ENCODE results near the gene TRIM17. TPM values are rescaled to one million over a fixed set of nuclear protein-coding genes. Genes with fewer than 3 reads are reported as not detected.

TRIM17 gene
- total and polyA plus RNA-seq, 2 of the 8 experiments (the other 6 are each of a cell fraction or from before 2014, with no cell fraction given) = 1.1 to 2.2 TPM

DNA sequence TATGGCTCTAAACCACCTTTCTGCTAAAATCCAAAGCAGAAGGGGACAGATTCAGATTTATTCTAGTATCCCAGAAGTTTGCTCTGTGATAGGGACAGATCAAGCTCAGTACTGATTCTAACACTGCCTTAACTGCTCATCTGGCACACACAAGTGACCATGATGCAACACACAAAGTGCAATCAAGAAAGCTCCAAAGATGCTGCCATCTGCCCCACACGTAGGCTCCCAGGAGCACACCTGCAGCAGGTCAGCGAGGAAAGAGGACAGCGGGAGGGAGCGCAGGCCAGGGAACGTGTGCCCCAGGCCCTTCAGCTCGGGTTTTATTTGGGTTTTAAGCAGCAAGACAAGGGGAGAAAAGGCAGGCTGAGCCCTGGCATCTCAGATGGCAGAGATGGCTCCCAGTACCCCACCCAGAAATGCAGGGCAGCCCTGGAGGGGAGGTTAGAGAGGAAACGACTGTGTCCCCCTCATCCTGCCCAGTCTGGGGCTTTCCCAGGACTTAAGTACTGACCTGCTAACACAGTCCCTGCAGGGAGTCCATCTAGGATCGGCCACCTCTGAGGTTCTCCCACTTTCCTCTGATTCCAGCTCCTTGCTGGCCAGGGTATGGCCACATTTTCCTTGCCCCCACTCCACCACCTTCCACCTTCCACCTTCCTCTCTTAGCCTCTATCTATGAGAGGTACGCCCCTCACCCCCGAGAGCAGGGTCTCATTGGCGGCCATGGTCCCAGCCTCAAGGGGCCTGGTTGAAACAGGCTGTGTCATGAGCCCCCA, 11.3 kb downstream of the TRIM17 start:
- peaks cover 20 to 42% of the 10 kb centered on the region in 2 experiments for H4K20me1 ChIP-seq (replicated peaks in 1 of 2; ENCODE audit: control insufficient read depth in 1 of 2, insufficient read depth in 2 of 2, low read length in 2 of 2)
- no peak for FAIRE-seq
- TF ChIP-seq RFX5 (IDR thresholded peaks at IDR 0.05; ENCODE audit: borderline replicate concordance, low read depth, low read length) (no peak), ATF3 (IDR thresholded peaks at IDR 0.05; ENCODE audit: insufficient read depth, low read depth, low read length) (no peak), SIRT6 (IDR thresholded peaks at IDR 0.05; ENCODE audit: low read length) (no peak), CTBP2 (IDR thresholded peaks at IDR 0.05; ENCODE audit: borderline replicate concordance, insufficient read depth, insufficient read length, low read length) (no peak), SIX5 (IDR thresholded peaks at IDR 0.05; ENCODE audit: low read depth, low read length) (no peak), PHF8 (conservative IDR thresholded peaks at IDR 0.05; ENCODE audit: low read depth, low read length) (no peak), TBP (IDR thresholded peaks at IDR 0.05; ENCODE audit: low read depth, low read length) (no peak), SP2 (IDR thresholded peaks at IDR 0.05; ENCODE audit: low read length) (no peak), CEBPB (IDR thresholded peaks at IDR 0.05; ENCODE audit: low read depth, low read length) (0 out of 2 replicates have a peak, but pooled peaks have one; percentile 26)
- TF ChIP-seq, protein P1, sequence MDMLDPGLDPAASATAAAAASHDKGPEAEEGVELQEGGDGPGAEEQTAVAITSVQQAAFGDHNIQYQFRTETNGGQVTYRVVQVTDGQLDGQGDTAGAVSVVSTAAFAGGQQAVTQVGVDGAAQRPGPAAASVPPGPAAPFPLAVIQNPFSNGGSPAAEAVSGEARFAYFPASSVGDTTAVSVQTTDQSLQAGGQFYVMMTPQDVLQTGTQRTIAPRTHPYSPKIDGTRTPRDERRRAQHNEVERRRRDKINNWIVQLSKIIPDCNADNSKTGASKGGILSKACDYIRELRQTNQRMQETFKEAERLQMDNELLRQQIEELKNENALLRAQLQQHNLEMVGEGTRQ (IDR thresholded peaks at IDR 0.05; ENCODE audit: low read length) = no peak

More for the DNA sequence above, 11.3 kb downstream of the TRIM17 start:
- Histone ChIP-seq H2BK5ac (ENCODE audit: low read depth, low read length) (peak overlapping the region; percentile 16; the same call in 1 of the 2 replicates), H3K36me3 (ENCODE audit: control insufficient read depth in 2 of 4, insufficient read depth in 4 of 4, low read length in 3 of 4) (peaks cover 0 to 14% (median 7%) of the 10 kb centered on the region in 4 experiments; a peak in 5 of 8 replicates), H4K5ac (ENCODE audit: insufficient read length, low read depth, low read length) (no peak overlapping the region), H3K23ac (ENCODE audit: insufficient read length) (no peak overlapping the region), H4K8ac (ENCODE audit: extremely low read depth, insufficient read depth, low read length) (no peak overlapping the region; the same call in 1 of the 2 replicates), H3K27me3 (replicated peaks in 1 of 4; ENCODE audit: control insufficient read depth in 3 of 4, extremely low read depth in 1 of 4, insufficient read depth in 3 of 4, low read length in 3 of 4) (0 out of 7 replicates have a peak, but pooled peaks cover 0 to 2% (median 0%) of the 10 kb centered on the region in 4 experiments), H3K14ac (ENCODE audit: insufficient read length) (no peak overlapping the region), H4K91ac (replicated peaks; ENCODE audit: insufficient read length, low read length) (no peak overlapping the region), H3K23me2 (ENCODE audit: low read depth, low read length) (peaks cover 18% of the 10 kb centered on the region; the same call in 1 of the 2 replicates), H3K27ac (ENCODE audit: low read depth, low read length) (no peak overlapping the region; the same call in 1 of the 2 replicates), H3K4ac (replicated peaks; ENCODE audit: insufficient read length, low read depth, low read length) (no peak overlapping the region), H2BK12ac (ENCODE audit: low read depth, low read length) (no peak overlapping the region), H3K56ac (replicated peaks; ENCODE audit: insufficient read length, low read depth, low read length) (no peak overlapping the region), H2AFZ (ENCODE audit: low read length) (no peak overlapping the region), H3K79me2 (ENCODE audit: control insufficient read depth in 1 of 2, insufficient read depth in 2 of 2, low read length in 2 of 2) (peaks cover 8 to 43% of the 10 kb centered on the region in 2 experiments; a peak in 3 of 4 replicates), H2AK5ac (ENCODE audit: low read depth, low read length) (no peak overlapping the region), H3K9ac (replicated peaks in 1 of 4; ENCODE audit: extremely low read depth in 1 of 4, low read depth in 3 of 4, low read length in 3 of 4) (peak overlapping the region in 3 of 4 experiments; percentile 50 to 81 (median 51); a peak in 6 of 7 replicates), H3K4me1 (replicated peaks in 1 of 4; ENCODE audit: control insufficient read depth in 3 of 4, insufficient read depth in 4 of 4, low read length in 3 of 4) (peaks cover 3 to 11% (median 8%) of the 10 kb centered on the region in 4 experiments), H3K18ac (ENCODE audit: extremely low read depth, low read length) (no peak overlapping the region; the same call in none of the 2 replicates), H3K4me2 (ENCODE audit: insufficient read depth in 1 of 2, low read depth in 2 of 2, low read length in 2 of 2) (peak overlapping the region; percentile 97 to 99), H3K9me3 (ENCODE audit: insufficient read depth in 2 of 2, low read depth in 1 of 2, low read length in 1 of 2) (no peaks in the 10 kb centered on the region), H3K79me1 (ENCODE audit: low read depth, low read length) (peaks cover 23% of the 10 kb centered on the region), H2BK15ac (ENCODE audit: low read length) (no peak overlapping the region), H3K4me3 (ENCODE audit: extremely low read depth in 1 of 4, insufficient read depth in 2 of 4, low read depth in 3 of 4, low read length in 4 of 4) (peak overlapping the region; percentile 84 to 100 (median 92)), H2BK120ac (replicated peaks; ENCODE audit: low read depth, low read length) (no peak overlapping the region), H2BK20ac (ENCODE audit: low read length) (no peak overlapping the region)
- ChIA-PET POLR2A (ENCODE audit: partially characterized antibody) (interaction anchor here (0.7 to 4.1 kb wide), 23 partner anchors 10 to 242 kb away, joined by 3 to 62 read pairs (median 4); partner anchors contain the start of gene TRIM17), CTCF (ENCODE audit: partially characterized antibody) (interaction anchor here (0.8 to 4.4 kb wide), 8 partner anchors 10 to 68 kb away, joined by 3 to 21 read pairs (median 4); a partner anchor contains a TSS)
- 23% methylated on average over 10 of the region's 11 CpGs; no CpG with 5 or more reads in 1 of the 2 experiments for WGBS, 2 experiments (ENCODE audit: extremely low coverage in 1 of 2, insufficient coverage in 1 of 2, insufficient read length in 1 of 2, insufficient replicate concordance in 2 of 2, low coverage in 1 of 2, low lambda C conversion rate in 2 of 2, missing lambda C conversion rate in 1 of 2)
- no peak for DNase-seq (ENCODE audit: low read depth in 1 of 2, low spot score in 2 of 2)
